ENCODE results near the gene STPG2. TPM values are rescaled to one million over a fixed set of nuclear protein-coding genes. Genes with fewer than 3 reads are reported as not detected.

The STPG2 gene
- total RNA-seq, 4 donors from 2014 or later: 1.5 to 2.8 (median 2.1) TPM

- H3K36me3 ChIP-seq: no peaks in the 10 kb centered on the region
- H3K27me3 ChIP-seq: no peaks in the 10 kb centered on the region
- TF ChIP-seq POLR2A (IDR thresholded peaks at IDR 0.05): no peak
- no peak for TF ChIP-seq CTCF (IDR thresholded peaks at IDR 0.05)
- DNase-seq: no peak
- H3K27ac ChIP-seq: no peak overlapping the region
- WGBS, 2 donors: 28 to 47% methylated on average over 1 of the region's 1 CpG
- H3K4me3 ChIP-seq (replicated peaks in 1 of 3): no peak overlapping the region
- no peaks in the 10 kb centered on the region for H3K9me3 ChIP-seq
- intact Hi-C loops (cut with DNase I): no loop called here
- H3K4me1 ChIP-seq: no peaks in the 10 kb centered on the region
Measured at GRCh38 chr4:97892592-97893266, 250.5 kb downstream of the STPG2 start.

GRCh38 chr4:97879942-97880341 lies 263.3 kb downstream of the STPG2 start:
- Histone ChIP-seq H3K9me3 (no peaks in the 10 kb centered on the region), H3K27me3 (no peaks in the 10 kb centered on the region), H3K4me3 (replicated peaks in 1 of 3) (no peak overlapping the region), H3K4me1 (no peaks in the 10 kb centered on the region), H3K36me3 (no peaks in the 10 kb centered on the region), H3K27ac (no peak overlapping the region)
- WGBS, 2 donors: 84 to 86% methylated on average over 2 of the region's 2 CpGs
- no peak for DNase-seq
- intact Hi-C loops (cut with DNase I): no loop called here
- TF ChIP-seq CTCF (IDR thresholded peaks at IDR 0.05): no peak
- TF ChIP-seq POLR2A (IDR thresholded peaks at IDR 0.05): no peak

GRCh38 chr4:97868097-97868496 lies 275.2 kb downstream of the STPG2 start:
- Histone ChIP-seq H3K27me3 (no peaks in the 10 kb centered on the region), H3K27ac (no peak overlapping the region), H3K36me3 (no peaks in the 10 kb centered on the region), H3K9me3 (no peaks in the 10 kb centered on the region), H3K4me1 (no peaks in the 10 kb centered on the region), H3K4me3 (replicated peaks in 1 of 3) (no peak overlapping the region)
- WGBS, 2 donors: 63 to 69% methylated on average over 4 of the region's 4 CpGs
- intact Hi-C loops (cut with DNase I): no loop called here
- DNase-seq: no peak
- no peak for TF ChIP-seq CTCF (IDR thresholded peaks at IDR 0.05)
- TF ChIP-seq POLR2A (IDR thresholded peaks at IDR 0.05): no peak

GRCh38 chr4:97867557-97868091 lies 275.7 kb downstream of the STPG2 start:
- TF ChIP-seq POLR2A (IDR thresholded peaks at IDR 0.05) (no peak), CTCF (IDR thresholded peaks at IDR 0.05) (no peak)
- no peaks in the 10 kb centered on the region for H3K4me1 ChIP-seq
- intact Hi-C loops (cut with DNase I): no loop called here
- 60 to 64% methylated on average over 1 of the region's 1 CpG for WGBS, 2 donors
- H3K36me3 ChIP-seq: no peaks in the 10 kb centered on the region
- H3K4me3 ChIP-seq (replicated peaks in 1 of 3): no peak overlapping the region
- no peak overlapping the region for H3K27ac ChIP-seq
- no peaks in the 10 kb centered on the region for H3K27me3 ChIP-seq
- no peak for DNase-seq
- no peaks in the 10 kb centered on the region for H3K9me3 ChIP-seq

GRCh38 chr4:97866821-97867556 lies 276.3 kb downstream of the STPG2 start:
- no peak overlapping the region for H3K27ac ChIP-seq
- no peaks in the 10 kb centered on the region for H3K27me3 ChIP-seq
- no peak overlapping the region for H3K4me3 ChIP-seq (replicated peaks in 1 of 3)
- intact Hi-C loops (cut with DNase I): no loop called here
- H3K4me1 ChIP-seq: no peaks in the 10 kb centered on the region
- DNase-seq: no peak
- H3K36me3 ChIP-seq: no peaks in the 10 kb centered on the region
- H3K9me3 ChIP-seq: no peaks in the 10 kb centered on the region
- TF ChIP-seq CTCF (IDR thresholded peaks at IDR 0.05) (no peak), POLR2A (IDR thresholded peaks at IDR 0.05) (no peak)
